Prostate gland (tissue), 2 donors: ENCODE measurements around the gene GLRX. TPM values are rescaled to one million over a fixed set of nuclear protein-coding genes. Genes with fewer than 3 reads are reported as not detected.

Experiments used
- DNase-seq: peaks from one replicate; pipeline ENCODE4 v3.0.0-alpha.2; 2019; ENCODE audit warnings: low spot score
- H3K27ac ChIP-seq, 2 donors: fragments of 200-600 bp; sonication (generic); 2 replicates each; pipeline ENCODE4 v1.5.1; 2017 to 2019
- H3K27me3 ChIP-seq: fragments of 200-600 bp; sonication (generic); replicated peaks from 2 replicates; pipeline ENCODE4 v1.5.1; 2019; ENCODE audit not compliant: insufficient read depth
- H3K36me3 ChIP-seq, 2 donors: fragments of 200-600 bp; sonication (generic); 1 replicate in 1 of 2; 2 replicates in 1 of 2; pipeline versions ENCODE4 v1.5.1 to v1.8.1; 2017 to 2019
- H3K4me1 ChIP-seq: fragments of 200-600 bp; sonication (generic); replicated peaks from 2 replicates; pipeline ENCODE4 v1.5.1; 2019
- H3K4me3 ChIP-seq, 2 donors: fragments of 200-600 bp; sonication (generic); 2 replicates each; pipeline ENCODE4 v1.5.1; 2017 to 2019
- H3K9me3 ChIP-seq: fragments of 200-600 bp; sonication (generic); 2 replicates; pipeline ENCODE4 v1.5.1; 2017
- POLR2A ChIP-seq: fragments of 450-650 bp; IDR thresholded peaks from one replicate; pipeline ENCODE4 v1.6.1; 2016; ENCODE audit warnings: antibody characterized with exemption, mild to moderate bottlenecking
- POLR2AphosphoS5 ChIP-seq: sonication (generic); formaldehyde crosslinking; IDR thresholded peaks from one replicate; pipeline ENCODE4 v1.6.1; 2017; ENCODE audit warnings: antibody characterized with exemption
- WGBS: methylation state at CpG from one replicate; pipeline ENCODE4 v1.1.5; 2018; 5-methylcytosine and 5-hydroxymethylcytosine counted together
- intact Hi-C: fragments of 100-400 bp; cut with DNase I; formaldehyde crosslinking; loops from one replicate; pipeline ENCODE4 v1.14.2; 2022
- total RNA-seq, 2 donors: library from RNA; depleted of rRNA; stranded (reverse); fragments of >200 nt; gene quantifications; one replicate each; pipeline ENCODE4 v1.1.0, GENCODE V29; 2016
- TF ChIP-seq, protein P1 (sequence below), 4 experiments: fragments of 200-600 bp in 2 of 4; fragments of 450-650 bp in 2 of 4; sonication (generic) in 2 of 4; IDR thresholded peaks; 1 replicate in 3 of 4; 2 replicates in 1 of 4; pipeline ENCODE4 v1.5.1; 2016 to 2019; ENCODE audit warnings: antibody characterized with exemption in 4 of 4, mild to moderate bottlenecking in 2 of 4, moderate library complexity in 2 of 4

GLRX gene
- total RNA-seq, 2 donors from 2014 or later: 16.6 to 34.8 TPM

- 94% methylated on average over 4 of the region's 4 CpGs for WGBS
- Histone ChIP-seq H3K27ac (no peak overlapping the region), H3K4me1 (no peaks in the 10 kb centered on the region), H3K27me3 (no peaks in the 10 kb centered on the region), H3K36me3 (no peaks in the 10 kb centered on the region), H3K9me3 (no peaks in the 10 kb centered on the region), H3K4me3 (no peak overlapping the region)
- intact Hi-C loops: no loop called here
- DNase-seq: no peak
- TF ChIP-seq POLR2AphosphoS5 (no peak), POLR2A (no peak)
- TF ChIP-seq, protein P1, sequence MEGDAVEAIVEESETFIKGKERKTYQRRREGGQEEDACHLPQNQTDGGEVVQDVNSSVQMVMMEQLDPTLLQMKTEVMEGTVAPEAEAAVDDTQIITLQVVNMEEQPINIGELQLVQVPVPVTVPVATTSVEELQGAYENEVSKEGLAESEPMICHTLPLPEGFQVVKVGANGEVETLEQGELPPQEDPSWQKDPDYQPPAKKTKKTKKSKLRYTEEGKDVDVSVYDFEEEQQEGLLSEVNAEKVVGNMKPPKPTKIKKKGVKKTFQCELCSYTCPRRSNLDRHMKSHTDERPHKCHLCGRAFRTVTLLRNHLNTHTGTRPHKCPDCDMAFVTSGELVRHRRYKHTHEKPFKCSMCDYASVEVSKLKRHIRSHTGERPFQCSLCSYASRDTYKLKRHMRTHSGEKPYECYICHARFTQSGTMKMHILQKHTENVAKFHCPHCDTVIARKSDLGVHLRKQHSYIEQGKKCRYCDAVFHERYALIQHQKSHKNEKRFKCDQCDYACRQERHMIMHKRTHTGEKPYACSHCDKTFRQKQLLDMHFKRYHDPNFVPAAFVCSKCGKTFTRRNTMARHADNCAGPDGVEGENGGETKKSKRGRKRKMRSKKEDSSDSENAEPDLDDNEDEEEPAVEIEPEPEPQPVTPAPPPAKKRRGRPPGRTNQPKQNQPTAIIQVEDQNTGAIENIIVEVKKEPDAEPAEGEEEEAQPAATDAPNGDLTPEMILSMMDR (IDR thresholded peaks at IDR 0.05): no peak
Measured at GRCh38 chr5:95799191-95799835, 23.2 kb downstream of the GLRX start.

DNA sequence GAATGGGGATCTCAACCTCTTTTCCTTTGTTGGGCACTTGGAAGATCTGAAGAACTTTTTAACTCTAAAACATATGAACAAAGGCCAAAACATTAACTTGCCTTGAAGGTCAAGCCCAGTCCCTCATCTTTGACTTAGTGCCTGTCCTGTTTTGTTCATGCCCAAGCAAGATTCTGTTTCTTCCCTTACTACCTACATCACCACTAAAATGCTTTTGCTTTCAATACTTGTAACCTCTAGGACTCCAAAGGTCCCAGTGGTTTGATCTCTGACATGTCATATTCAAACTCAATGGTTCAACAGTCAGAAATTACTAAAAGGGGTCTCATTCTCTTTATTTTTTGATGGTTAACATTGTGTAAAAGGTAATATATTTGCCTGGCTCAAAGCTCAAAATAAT, 24.0 kb downstream of the GLRX start:
- Histone ChIP-seq H3K36me3 (no peaks in the 10 kb centered on the region), H3K27ac (no peak overlapping the region), H3K9me3 (no peaks in the 10 kb centered on the region), H3K4me1 (no peaks in the 10 kb centered on the region), H3K27me3 (no peaks in the 10 kb centered on the region), H3K4me3 (no peak overlapping the region)
- no peak for DNase-seq
- intact Hi-C loops: no loop called here
- TF ChIP-seq, protein P1 (IDR thresholded peaks at IDR 0.05): no peak
- TF ChIP-seq POLR2AphosphoS5 (no peak), POLR2A (no peak)

DNA sequence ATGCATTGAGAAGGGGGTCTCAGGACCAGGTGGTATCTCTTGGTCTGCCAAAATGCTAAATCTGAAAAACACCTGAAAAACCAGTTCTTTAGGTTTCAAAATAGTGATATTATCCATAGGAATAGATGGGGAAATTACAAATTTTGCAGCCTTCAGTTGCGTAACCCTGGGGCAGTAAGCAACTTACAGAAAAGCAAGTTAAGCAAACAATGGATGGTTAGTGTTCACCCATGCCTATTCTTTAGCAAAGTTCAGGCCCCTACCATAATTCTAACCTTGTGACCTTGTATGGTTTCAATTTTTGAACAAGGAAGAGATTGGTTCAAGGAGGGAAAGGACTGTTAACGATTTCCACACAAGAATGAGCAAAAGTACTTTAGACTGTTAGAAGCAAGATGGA, 24.5 kb downstream of the GLRX start:
- H3K4me3 ChIP-seq: no peak overlapping the region
- DNase-seq: no peak
- no peaks in the 10 kb centered on the region for H3K9me3 ChIP-seq
- TF ChIP-seq, protein P1 (IDR thresholded peaks at IDR 0.05): no peak
- TF ChIP-seq POLR2A: no peak
- no peak for TF ChIP-seq POLR2AphosphoS5
- H3K27ac ChIP-seq: no peak overlapping the region
- H3K36me3 ChIP-seq: no peaks in the 10 kb centered on the region
- no peaks in the 10 kb centered on the region for H3K4me1 ChIP-seq
- no peaks in the 10 kb centered on the region for H3K27me3 ChIP-seq
- 95% methylated on average over 2 of the region's 2 CpGs for WGBS
- intact Hi-C loops: no loop called here

DNA sequence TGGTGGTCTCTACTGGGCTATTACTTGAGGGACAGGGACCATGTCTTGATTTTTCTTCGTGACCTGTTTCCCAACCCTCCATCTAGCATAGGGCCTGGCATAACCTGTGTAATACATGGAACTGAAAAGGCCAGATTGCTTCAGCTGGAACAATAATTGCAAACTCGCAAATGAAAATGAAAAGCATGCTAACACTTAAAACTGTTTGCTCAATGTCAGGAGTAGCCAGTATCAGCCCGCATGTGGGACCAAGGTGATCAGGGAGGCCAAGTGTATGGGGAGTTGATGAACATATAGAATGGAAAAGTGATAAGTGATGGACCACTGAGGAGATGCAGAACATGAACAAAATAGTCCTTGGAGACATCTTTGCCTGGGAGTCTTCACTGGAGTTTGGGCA, 25.2 kb downstream of the GLRX start:
- TF ChIP-seq, protein P1 (IDR thresholded peaks at IDR 0.05): no peak
- 92% methylated on average over 3 of the region's 3 CpGs for WGBS
- H3K4me1 ChIP-seq: no peaks in the 10 kb centered on the region
- intact Hi-C loops: no loop called here
- no peaks in the 10 kb centered on the region for H3K9me3 ChIP-seq
- DNase-seq: no peak
- H3K36me3 ChIP-seq: no peaks in the 10 kb centered on the region
- no peak overlapping the region for H3K27ac ChIP-seq
- no peak overlapping the region for H3K4me3 ChIP-seq
- no peaks in the 10 kb centered on the region for H3K27me3 ChIP-seq

DNA sequence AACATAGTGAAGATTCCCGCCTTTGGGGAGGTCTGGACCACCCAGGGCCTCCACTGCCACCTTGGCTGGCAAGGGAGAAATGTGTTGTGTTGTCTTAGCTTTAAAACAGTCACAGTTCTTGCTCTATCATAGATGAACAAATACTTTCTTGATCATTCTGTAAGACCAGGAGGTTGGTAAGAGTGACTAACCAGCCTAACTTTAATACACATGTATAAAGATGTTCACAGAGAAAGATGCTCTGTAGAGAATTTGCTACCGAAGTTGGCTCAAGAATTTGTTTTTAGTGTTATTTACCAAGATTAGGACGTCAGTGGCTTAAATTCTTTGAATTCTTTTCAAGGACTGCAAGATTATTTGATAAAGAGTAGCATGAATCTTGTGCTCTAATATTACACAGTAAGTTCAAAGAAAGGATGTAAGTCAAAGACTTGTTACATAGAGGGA, 28.4 kb downstream of the GLRX start:
- 50% methylated on average over 3 of the region's 3 CpGs for WGBS
- H3K27me3 ChIP-seq: no peaks in the 10 kb centered on the region
- no peaks in the 10 kb centered on the region for H3K4me1 ChIP-seq
- DNase-seq: no peak
- intact Hi-C loops: no loop called here
- no peak overlapping the region for H3K27ac ChIP-seq
- no peak overlapping the region for H3K4me3 ChIP-seq
- TF ChIP-seq, protein P1 (IDR thresholded peaks at IDR 0.05): no peak
- TF ChIP-seq POLR2A (no peak), POLR2AphosphoS5 (no peak)
- H3K36me3 ChIP-seq: no peaks in the 10 kb centered on the region
- no peaks in the 10 kb centered on the region for H3K9me3 ChIP-seq
